Mesendoderm (in vitro differentiated cells): ENCODE data around the gene HAUS8.
"Not testable (repeated sequence)": the region's sequence is repeated elsewhere in the genome, so short reads cannot be mapped to it uniquely, and the experiment has no call there.

ENCODE experiments used
- DNase-seq: peaks from one replicate; pipeline ENCODE4 v3.0.0; 2013
- H2AK5ac ChIP-seq: 2 replicates; pipeline ENCODE4 v1.6.1; 2013; ENCODE audit warnings: low read length, inconsistent platforms
- H2BK120ac ChIP-seq: 2 replicates; pipeline ENCODE4 v1.6.1; 2013; ENCODE audit warnings: low read depth, mild to moderate bottlenecking, low read length, moderate library complexity, mixed read lengths
- H2BK15ac ChIP-seq: replicated peaks from 2 replicates; pipeline ENCODE4 v1.6.1; 2013; ENCODE audit warnings: low read depth, mild to moderate bottlenecking, moderate library complexity
- H2BK5ac ChIP-seq: 2 replicates; pipeline ENCODE4 v1.6.1; 2013; ENCODE audit warnings: low read length, inconsistent platforms
- H3K18ac ChIP-seq: 2 replicates; pipeline ENCODE4 v1.6.1; 2013; ENCODE audit warnings: mild to moderate bottlenecking, low read length, mixed read lengths
- H3K23ac ChIP-seq: one replicate; pipeline ENCODE4 v1.6.1; 2013; ENCODE audit warnings: low read length
- H3K27ac ChIP-seq: 2 replicates; pipeline ENCODE4 v1.5.1; 2013; ENCODE audit warnings: low read depth, mild to moderate bottlenecking, inconsistent platforms, low read length, moderate library complexity
- H3K27me3 ChIP-seq: 2 replicates; pipeline ENCODE4 v1.6.1; 2013; ENCODE audit warnings: low read length, control low read depth, mild to moderate bottlenecking, inconsistent platforms; ENCODE audit not compliant: insufficient read depth, poor library complexity
- H3K36me3 ChIP-seq: 2 replicates; pipeline ENCODE4 v1.6.1; 2013; ENCODE audit warnings: low read length, inconsistent platforms; ENCODE audit not compliant: control insufficient read depth, insufficient read depth
- H3K4ac ChIP-seq: one replicate; pipeline ENCODE4 v1.6.1; 2013; ENCODE audit warnings: low read depth, mild to moderate bottlenecking, low read length, moderate library complexity
- H3K4me1 ChIP-seq: 2 replicates; pipeline ENCODE4 v1.6.1; 2013; ENCODE audit warnings: low read depth, low read length, inconsistent platforms; ENCODE audit not compliant: control insufficient read depth
- H3K4me2 ChIP-seq: 2 replicates; pipeline ENCODE4 v1.6.1; 2013; ENCODE audit warnings: low read length
- H3K4me3 ChIP-seq: 2 replicates; pipeline ENCODE4 v1.5.1; 2013; ENCODE audit warnings: mild to moderate bottlenecking, low read length
- H3K56ac ChIP-seq: one replicate; pipeline ENCODE4 v1.6.1; 2013; ENCODE audit warnings: low read length
- H3K79me1 ChIP-seq: 2 replicates; pipeline ENCODE4 v1.6.1; 2013; ENCODE audit warnings: low read length, inconsistent platforms
- H3K79me2 ChIP-seq: 2 replicates; pipeline ENCODE4 v1.6.1; 2013; ENCODE audit warnings: mild to moderate bottlenecking, low read length; ENCODE audit not compliant: control insufficient read depth, insufficient read depth
- H3K9ac ChIP-seq: 2 replicates; pipeline ENCODE4 v1.6.1; 2013; ENCODE audit warnings: low read length, inconsistent platforms
- H4K5ac ChIP-seq: one replicate; pipeline ENCODE4 v1.6.1; 2013; ENCODE audit warnings: low read length
- H4K8ac ChIP-seq: one replicate; pipeline ENCODE4 v1.6.1; 2013; ENCODE audit warnings: low read depth, mild to moderate bottlenecking, control low read depth, low read length, moderate library complexity
- WGBS: extraction: QIAGEN DNeasy Blood & Tissue Kit; methylation state at CpG from one replicate; pipeline ENCODE4 v1.1.7; 2013; ENCODE audit warnings: low lambda C conversion rate, missing lambda C conversion rate; ENCODE audit not compliant: insufficient coverage; ENCODE audit errors: extremely low coverage; 5-methylcytosine and 5-hydroxymethylcytosine counted together

The HAUS8 gene

GRCh38 chr19:17025991-17026658 is 49.1 kb downstream of the HAUS8 start:
- peak; percentile 28 for DNase-seq
- Histone ChIP-seq H3K56ac (peak overlapping the region; percentile 88), H3K23ac (no peak overlapping the region), H4K5ac (no peak overlapping the region), H2BK120ac (no peak overlapping the region), H2BK5ac (no peak overlapping the region), H2AK5ac (no peak overlapping the region), H3K9ac (peak overlapping the region; percentile 69), H3K4me1 (no peaks in the 10 kb centered on the region), H3K79me2 (no peaks in the 10 kb centered on the region), H3K18ac (no peak overlapping the region), H3K79me1 (no peaks in the 10 kb centered on the region), H3K36me3 (no peaks in the 10 kb centered on the region), H3K4ac (no peak overlapping the region), H3K27ac (no peak overlapping the region), H3K27me3 (no peaks in the 10 kb centered on the region), H4K8ac (no peak overlapping the region), H2BK15ac (no peak overlapping the region), H3K4me3 (peak overlapping the region; percentile 52), H3K4me2 (peak overlapping the region; percentile 42)
- no CpG with 5 or more reads among the region's 40 CpGs for WGBS

- Histone ChIP-seq H3K4ac (no peak overlapping the region), H3K9ac (no peak overlapping the region), H3K36me3 (no peaks in the 10 kb centered on the region), H3K27ac (no peak overlapping the region), H4K5ac (no peak overlapping the region), H3K4me3 (no peak overlapping the region), H2BK120ac (no peak overlapping the region), H2BK5ac (no peak overlapping the region), H4K8ac (no peak overlapping the region), H3K18ac (no peak overlapping the region), H3K79me1 (no peaks in the 10 kb centered on the region), H3K27me3 (no peaks in the 10 kb centered on the region), H3K4me1 (no peaks in the 10 kb centered on the region), H3K56ac (no peak overlapping the region), H3K23ac (no peak overlapping the region), H2BK15ac (no peak overlapping the region), H3K4me2 (no peak overlapping the region), H2AK5ac (no peak overlapping the region), H3K79me2 (no peaks in the 10 kb centered on the region)
- DNase-seq: no peak
- WGBS: no CpG with 5 or more reads among the region's 6 CpGs
Measured at GRCh38 chr19:17025361-17025760, 49.9 kb downstream of the HAUS8 start.

GRCh38 chr19:17024941-17025340 is 50.3 kb downstream of the HAUS8 start:
- not testable (repeated sequence) for H3K36me3 ChIP-seq, H3K79me2 ChIP-seq, H3K9ac ChIP-seq, H3K18ac ChIP-seq, H4K8ac ChIP-seq, H3K23ac ChIP-seq, H3K79me1 ChIP-seq, H3K4me3 ChIP-seq, H3K4me2 ChIP-seq, H4K5ac ChIP-seq, DNase-seq, H2BK15ac ChIP-seq, H2BK120ac ChIP-seq, H2BK5ac ChIP-seq, H2AK5ac ChIP-seq, H3K56ac ChIP-seq, H3K27ac ChIP-seq, H3K4me1 ChIP-seq, H3K4ac ChIP-seq, H3K27me3 ChIP-seq
- WGBS: no CpG with 5 or more reads among the region's 8 CpGs

GRCh38 chr19:17023805-17024204 is 51.4 kb downstream of the HAUS8 start:
- H4K8ac ChIP-seq: no peak overlapping the region
- no peak overlapping the region for H2BK120ac ChIP-seq
- no peak overlapping the region for H3K27ac ChIP-seq
- H4K5ac ChIP-seq: no peak overlapping the region
- H3K9ac ChIP-seq: no peak overlapping the region
- H3K27me3 ChIP-seq: no peaks in the 10 kb centered on the region
- no peaks in the 10 kb centered on the region for H3K79me2 ChIP-seq
- DNase-seq: no peak
- H3K4me3 ChIP-seq: no peak overlapping the region
- H3K56ac ChIP-seq: no peak overlapping the region
- no peak overlapping the region for H2BK5ac ChIP-seq
- no CpG with 5 or more reads among the region's 3 CpGs for WGBS
- H2AK5ac ChIP-seq: no peak overlapping the region
- no peak overlapping the region for H3K4me2 ChIP-seq
- no peaks in the 10 kb centered on the region for H3K36me3 ChIP-seq
- H3K4me1 ChIP-seq: no peaks in the 10 kb centered on the region
- no peaks in the 10 kb centered on the region for H3K79me1 ChIP-seq
- no peak overlapping the region for H2BK15ac ChIP-seq
- no peak overlapping the region for H3K23ac ChIP-seq
- no peak overlapping the region for H3K18ac ChIP-seq
- no peak overlapping the region for H3K4ac ChIP-seq

GRCh38 chr19:17022738-17023137 is 52.5 kb downstream of the HAUS8 start:
- Histone ChIP-seq H3K79me2 (no peaks in the 10 kb centered on the region), H2BK120ac (no peak overlapping the region), H4K5ac (no peak overlapping the region), H3K18ac (no peak overlapping the region), H3K4me1 (no peaks in the 10 kb centered on the region), H2AK5ac (no peak overlapping the region), H3K27ac (no peak overlapping the region), H3K4ac (no peak overlapping the region), H3K36me3 (no peaks in the 10 kb centered on the region), H3K79me1 (no peaks in the 10 kb centered on the region), H3K27me3 (no peaks in the 10 kb centered on the region), H3K4me2 (no peak overlapping the region), H3K56ac (no peak overlapping the region), H3K23ac (no peak overlapping the region), H4K8ac (no peak overlapping the region), H3K4me3 (no peak overlapping the region), H2BK5ac (no peak overlapping the region), H2BK15ac (no peak overlapping the region), H3K9ac (no peak overlapping the region)
- no peak for DNase-seq
- WGBS: no CpG with 5 or more reads among the region's 7 CpGs
